ENCODE measurements around the gene EGLN1. TPM values are rescaled to one million over a fixed set of nuclear protein-coding genes. Genes with fewer than 3 reads are reported as not detected.

EGLN1 gene
- total RNA-seq, 1 experiment from 2014 or later, result 29.0 TPM

- ATAC-seq, result no peak
- H3K4me3 ChIP-seq (ENCODE audit: low read depth in 2 of 2, low read length in 2 of 2), result no peak overlapping the region
- H3K27me3 ChIP-seq (ENCODE audit: control insufficient read depth, insufficient read depth, low read length), result no peaks in the 10 kb centered on the region
- CTCF ChIA-PET, result no interaction called here
- BruUV-seq (replicated peaks), result no TSS peak
- TF ChIP-seq REST (IDR thresholded peaks at IDR 0.05; ENCODE audit: insufficient read depth in 1 of 2, low read depth in 2 of 2, low read length in 1 of 2) (no peak), TCF7L2 (IDR thresholded peaks at IDR 0.05; ENCODE audit: low read depth, low read length) (no peak), SIN3A (IDR thresholded peaks at IDR 0.05; ENCODE audit: borderline replicate concordance, insufficient read depth, low read depth, low read length) (no peak), POLR2AphosphoS5 (IDR thresholded peaks at IDR 0.05; ENCODE audit: low read depth, low read length) (no peak)
- TF ChIP-seq, protein P1, sequence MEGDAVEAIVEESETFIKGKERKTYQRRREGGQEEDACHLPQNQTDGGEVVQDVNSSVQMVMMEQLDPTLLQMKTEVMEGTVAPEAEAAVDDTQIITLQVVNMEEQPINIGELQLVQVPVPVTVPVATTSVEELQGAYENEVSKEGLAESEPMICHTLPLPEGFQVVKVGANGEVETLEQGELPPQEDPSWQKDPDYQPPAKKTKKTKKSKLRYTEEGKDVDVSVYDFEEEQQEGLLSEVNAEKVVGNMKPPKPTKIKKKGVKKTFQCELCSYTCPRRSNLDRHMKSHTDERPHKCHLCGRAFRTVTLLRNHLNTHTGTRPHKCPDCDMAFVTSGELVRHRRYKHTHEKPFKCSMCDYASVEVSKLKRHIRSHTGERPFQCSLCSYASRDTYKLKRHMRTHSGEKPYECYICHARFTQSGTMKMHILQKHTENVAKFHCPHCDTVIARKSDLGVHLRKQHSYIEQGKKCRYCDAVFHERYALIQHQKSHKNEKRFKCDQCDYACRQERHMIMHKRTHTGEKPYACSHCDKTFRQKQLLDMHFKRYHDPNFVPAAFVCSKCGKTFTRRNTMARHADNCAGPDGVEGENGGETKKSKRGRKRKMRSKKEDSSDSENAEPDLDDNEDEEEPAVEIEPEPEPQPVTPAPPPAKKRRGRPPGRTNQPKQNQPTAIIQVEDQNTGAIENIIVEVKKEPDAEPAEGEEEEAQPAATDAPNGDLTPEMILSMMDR (IDR thresholded peaks at IDR 0.05), result no peak
- no peaks in the 10 kb centered on the region for H3K9me3 ChIP-seq (ENCODE audit: control insufficient read depth, insufficient read depth, low read depth, low read length)
- in situ Hi-C loops (cut with HindIII; ENCODE audit: low pct_unique_long_range_greater_than_20kb, low sequenced_read_pairs) (no loop called here), intact Hi-C loops (cut with micrococcal nuclease; ENCODE audit: unreplicated experiment) (no loop called here)
- no peaks in the 10 kb centered on the region for H3K36me3 ChIP-seq (ENCODE audit: control insufficient read depth, insufficient read depth, low read length)
- no peak for DNase-seq (ENCODE audit: low read depth, low spot score)
- no peaks in the 10 kb centered on the region; the same call in 1 of the 2 replicates for H3K4me1 ChIP-seq (ENCODE audit: control insufficient read depth, insufficient read depth, low read length)
- no peak overlapping the region for H3K27ac ChIP-seq (ENCODE audit: low read length)
- POLR2A ChIA-PET, result interaction anchor here (1.2 kb wide), 1 partner anchor 520 kb away, joined by 11 read pairs; no protein-coding TSS in a partner anchor
Observed at GRCh38 chr1:231327617-231328016, 94.5 kb downstream of the EGLN1 start.

GRCh38 chr1:231326248-231326647 lies 95.8 kb downstream of the EGLN1 start:
- ATAC-seq (no peak), DNase-seq (ENCODE audit: low read depth, low spot score) (no peak)
- Histone ChIP-seq H3K27ac (ENCODE audit: low read length) (no peak overlapping the region), H3K27me3 (ENCODE audit: control insufficient read depth, insufficient read depth, low read length) (no peaks in the 10 kb centered on the region), H3K36me3 (ENCODE audit: control insufficient read depth, insufficient read depth, low read length) (no peaks in the 10 kb centered on the region), H3K4me1 (ENCODE audit: control insufficient read depth, insufficient read depth, low read length) (no peaks in the 10 kb centered on the region), H3K9me3 (ENCODE audit: control insufficient read depth, insufficient read depth, low read depth, low read length) (no peaks in the 10 kb centered on the region), H3K4me3 (ENCODE audit: low read depth in 2 of 2, low read length in 2 of 2) (no peak overlapping the region)
- no TSS peak for BruUV-seq (replicated peaks)
- POLR2A ChIA-PET, result no interaction called here
- intact Hi-C loops (cut with micrococcal nuclease; ENCODE audit: unreplicated experiment) (no loop called here), in situ Hi-C loops (cut with HindIII; ENCODE audit: low pct_unique_long_range_greater_than_20kb, low sequenced_read_pairs) (no loop called here)
- TF ChIP-seq SIN3A (IDR thresholded peaks at IDR 0.05; ENCODE audit: borderline replicate concordance, insufficient read depth, low read depth, low read length), result no peak
- TF ChIP-seq TCF7L2 (IDR thresholded peaks at IDR 0.05; ENCODE audit: low read depth, low read length), result no peak
- no peak for TF ChIP-seq REST (IDR thresholded peaks at IDR 0.05; ENCODE audit: insufficient read depth in 1 of 2, low read depth in 2 of 2, low read length in 1 of 2)
- TF ChIP-seq, protein P1 (IDR thresholded peaks at IDR 0.05), result no peak
- TF ChIP-seq POLR2AphosphoS5 (IDR thresholded peaks at IDR 0.05; ENCODE audit: low read depth, low read length), result no peak
- CTCF ChIA-PET, result no interaction called here
